H9 (cell line): Measurements from ENCODE around the gene TRIM26. TPM values are rescaled to one million over a fixed set of nuclear protein-coding genes. Genes with fewer than 3 reads are reported as not detected.
"Not testable (repeated sequence)": the region's sequence is repeated elsewhere in the genome, so short reads cannot be mapped to it uniquely, and the experiment has no call there.

Experiments
- DNase-seq: peaks from one replicate; pipeline ENCODE4 v3.0.0-alpha.2; 2017
- H2AFZ ChIP-seq: one replicate; pipeline ENCODE4 v1.6.1; 2013; ENCODE audit warnings: mild to moderate bottlenecking, low read length, control low read depth, moderate library complexity
- H2AK5ac ChIP-seq: 2 replicates; pipeline ENCODE4 v1.6.1; 2013; ENCODE audit warnings: low read length, control low read depth, mixed read lengths; ENCODE audit not compliant: insufficient read length
- H2BK120ac ChIP-seq: one replicate; pipeline ENCODE4 v1.6.1; 2013; ENCODE audit warnings: low read depth, mild to moderate bottlenecking, low read length, control low read depth, inconsistent platforms; ENCODE audit not compliant: poor library complexity, severe bottlenecking
- H2BK12ac ChIP-seq: 2 replicates; pipeline ENCODE4 v1.6.1; 2013; ENCODE audit warnings: low read length, control low read depth, mixed read lengths, low read depth; ENCODE audit not compliant: insufficient read length
- H2BK15ac ChIP-seq: 2 replicates; pipeline ENCODE4 v1.6.1; 2013; ENCODE audit warnings: low read depth, low read length, control low read depth
- H2BK20ac ChIP-seq: one replicate; pipeline ENCODE4 v1.6.1; 2013; ENCODE audit warnings: low read depth, mild to moderate bottlenecking, low read length, control low read depth, inconsistent platforms; ENCODE audit not compliant: poor library complexity, severe bottlenecking
- H2BK5ac ChIP-seq: 2 replicates; pipeline ENCODE4 v1.6.1; 2013; ENCODE audit warnings: low read length, control low read depth, mixed read lengths; ENCODE audit not compliant: insufficient read length
- H3K14ac ChIP-seq: 2 replicates; pipeline ENCODE4 v1.6.1; 2013; ENCODE audit warnings: low read length, control low read depth; ENCODE audit not compliant: insufficient read depth
- H3K18ac ChIP-seq: 2 replicates; pipeline ENCODE4 v1.6.1; 2013; ENCODE audit warnings: low read depth, mild to moderate bottlenecking, mixed read lengths, low read length, control low read depth; ENCODE audit not compliant: insufficient read length
- H3K23ac ChIP-seq: 2 replicates; pipeline ENCODE4 v1.6.1; 2013; ENCODE audit warnings: low read length, control low read depth, mixed read lengths, low read depth; ENCODE audit not compliant: insufficient read length
- H3K23me2 ChIP-seq: 2 replicates; pipeline ENCODE4 v1.6.1; 2013; ENCODE audit warnings: low read depth, mild to moderate bottlenecking, mixed read lengths, low read length, control low read depth; ENCODE audit not compliant: insufficient read length, poor library complexity, severe bottlenecking
- H3K27ac ChIP-seq: 2 replicates; pipeline ENCODE4 v1.5.1; 2013; ENCODE audit warnings: low read length, control low read depth, mixed read lengths, low read depth; ENCODE audit not compliant: insufficient read length
- H3K27me3 ChIP-seq: 2 replicates; pipeline ENCODE4 v1.6.1; 2013; ENCODE audit warnings: low read length, control low read depth, inconsistent platforms; ENCODE audit not compliant: insufficient read depth
- H3K4ac ChIP-seq: 2 replicates; pipeline ENCODE4 v1.6.1; 2013; ENCODE audit warnings: low read depth, mild to moderate bottlenecking, control low read depth, inconsistent platforms, low read length, moderate library complexity
- H3K4me1 ChIP-seq: 2 replicates; pipeline ENCODE4 v1.6.1; 2013; ENCODE audit warnings: low read length, control low read depth, inconsistent platforms; ENCODE audit not compliant: insufficient read depth
- H3K4me2 ChIP-seq: 2 replicates; pipeline ENCODE4 v1.6.1; 2013; ENCODE audit warnings: low read length, control low read depth, mixed read lengths; ENCODE audit not compliant: insufficient read length, insufficient read depth
- H3K56ac ChIP-seq: 2 replicates; pipeline ENCODE4 v1.6.1; 2013; ENCODE audit warnings: low read depth, mild to moderate bottlenecking, mixed read lengths, low read length, control low read depth; ENCODE audit not compliant: insufficient read length
- H3K79me1 ChIP-seq: 2 replicates; pipeline ENCODE4 v1.6.1; 2013; ENCODE audit warnings: low read depth, mild to moderate bottlenecking, moderate library complexity, low read length, control low read depth, inconsistent platforms; ENCODE audit not compliant: insufficient read depth, poor library complexity, severe bottlenecking
- H3K79me2 ChIP-seq: 2 replicates; pipeline ENCODE4 v1.6.1; 2013; ENCODE audit warnings: low read length, control low read depth, inconsistent platforms; ENCODE audit not compliant: insufficient read depth
- H3K9ac ChIP-seq: 2 replicates; pipeline ENCODE4 v1.6.1; 2013; ENCODE audit warnings: low read length, control low read depth, mixed read lengths; ENCODE audit not compliant: insufficient read length; ENCODE audit errors: extremely low read depth
- H3K9me3 ChIP-seq: one replicate; pipeline ENCODE4 v1.6.1; 2013; ENCODE audit warnings: low read depth, low read length, inconsistent platforms; ENCODE audit not compliant: control insufficient read depth
- H3T11ph ChIP-seq: one replicate; pipeline ENCODE4 v1.6.1; 2013; ENCODE audit warnings: mild to moderate bottlenecking, low read length, control low read depth, inconsistent platforms
- H4K20me1 ChIP-seq: one replicate; pipeline ENCODE4 v1.6.1; 2013; ENCODE audit not compliant: control insufficient read depth, insufficient read length, insufficient read depth
- H4K5ac ChIP-seq: 2 replicates; pipeline ENCODE4 v1.6.1; 2013; ENCODE audit warnings: low read depth, mild to moderate bottlenecking, mixed read lengths, low read length, control low read depth; ENCODE audit not compliant: insufficient read length
- H4K8ac ChIP-seq: replicated peaks from 2 replicates; pipeline ENCODE4 v1.6.1; 2013; ENCODE audit warnings: low read length, control low read depth, mixed read lengths, low read depth; ENCODE audit not compliant: insufficient read length
- H4K91ac ChIP-seq: 2 replicates; pipeline ENCODE4 v1.6.1; 2013; ENCODE audit warnings: low read depth, mild to moderate bottlenecking, moderate library complexity, mixed read lengths, low read length, control low read depth; ENCODE audit not compliant: insufficient read length
- H3K27ac Mint-ChIP-seq, 3 experiments: 2 replicates in 2 of 3; 3 replicates in 1 of 3; pipeline ENCODE4 v1.8.0; 2020 to 2021; ENCODE audit warnings: mixed read lengths in 3 of 3, mild to moderate bottlenecking in 1 of 3, moderate library complexity in 1 of 3
- H3K27me3 Mint-ChIP-seq: 2 replicates; pipeline ENCODE4 v1.8.0; 2021; ENCODE audit warnings: low read depth, mild to moderate bottlenecking, moderate library complexity, mixed read lengths
- H3K36me3 Mint-ChIP-seq, 3 experiments: 2 replicates in 2 of 3; 3 replicates in 1 of 3; pipeline ENCODE4 v1.8.0; 2020 to 2021; ENCODE audit warnings: low read depth in 3 of 3, mixed read lengths in 3 of 3; ENCODE audit not compliant: insufficient read depth in 1 of 3
- H3K4me1 Mint-ChIP-seq, 2 experiments: 2 replicates each; pipeline ENCODE4 v1.8.0; 2020; ENCODE audit warnings: mixed read lengths in 2 of 2
- H3K4me3 Mint-ChIP-seq, 2 experiments: 2 replicates in 1 of 2; 3 replicates in 1 of 2; pipeline ENCODE4 v1.8.0; 2020 to 2021; ENCODE audit warnings: mild to moderate bottlenecking in 2 of 2, mixed read lengths in 2 of 2, moderate library complexity in 1 of 2
- H3K9me3 Mint-ChIP-seq, 2 experiments: 2 replicates in 1 of 2; 3 replicates in 1 of 2; pipeline ENCODE4 v1.8.0; 2020; ENCODE audit warnings: mild to moderate bottlenecking in 2 of 2, mixed read lengths in 2 of 2, moderate library complexity in 1 of 2
- whole genome bisulfite sequencing: extraction: QIAGEN DNeasy Blood & Tissue Kit; methylation state at CpG from one replicate; pipeline ENCODE4 v1.1.7; 2013; ENCODE audit warnings: missing lambda C conversion rate, low lambda C conversion rate, mixed read lengths; ENCODE audit not compliant: insufficient read length; ENCODE audit errors: extremely low coverage; 5-methylcytosine and 5-hydroxymethylcytosine counted together
- total RNA-seq: library from RNA; stranded (reverse); gene quantifications from 2 replicates; pipeline ENCODE4 v1.2.1, GENCODE V29; 2021
- TF ChIP-seq, protein P1 (sequence below): fragments of 200-600 bp; sonication (generic); conservative IDR thresholded peaks from 3 replicates; pipeline ENCODE4 v1.8.0; 2021; ENCODE audit warnings: antibody characterized with exemption, mild to moderate bottlenecking

Gene TRIM26
- total RNA-seq, 1 experiment from 2014 or later = 35.8 TPM

DNA sequence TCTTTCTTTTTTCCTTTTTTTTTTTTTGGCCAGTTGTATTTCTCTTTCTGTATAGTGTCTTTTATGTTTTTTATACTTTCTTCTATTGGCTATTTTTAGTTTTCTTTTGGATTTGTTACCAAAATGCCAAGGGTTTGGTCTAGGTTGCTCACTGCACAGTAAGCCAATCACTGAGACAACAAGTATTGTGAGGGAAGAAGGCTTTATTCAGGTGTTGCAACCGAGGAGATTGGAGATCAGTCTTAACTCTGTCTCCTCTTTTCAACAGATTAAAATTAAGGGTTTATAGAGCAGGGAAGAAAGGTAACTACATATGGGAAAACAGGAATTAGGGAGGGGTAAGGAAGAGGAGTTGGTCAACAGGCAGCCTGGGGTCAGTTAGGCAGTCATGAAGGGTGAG lies 10.1 kb upstream of the TRIM26 start:
- Histone ChIP-seq H3K9me3 (peaks cover 14% of the 10 kb centered on the region), H3T11ph (no peak overlapping the region), H3K23ac (no peak overlapping the region), H3K27ac (no peak overlapping the region), H4K8ac (no peak overlapping the region), H4K91ac (no peak overlapping the region), H2BK15ac (no peak overlapping the region), H3K79me1 (no peaks in the 10 kb centered on the region), H2BK120ac (no peak overlapping the region), H3K56ac (no peak overlapping the region), H3K4me1 (0 out of 2 replicates have a peak, but pooled peaks cover 1% of the 10 kb centered on the region), H3K18ac (no peak overlapping the region), H4K20me1 (no peaks in the 10 kb centered on the region), H4K5ac (no peak overlapping the region), H2BK5ac (no peak overlapping the region), H2AK5ac (no peak overlapping the region), H2BK20ac (no peak overlapping the region), H2BK12ac (no peak overlapping the region), H3K79me2 (no peaks in the 10 kb centered on the region), H3K14ac (no peak overlapping the region), H3K23me2 (no peaks in the 10 kb centered on the region), H3K4ac (no peak overlapping the region), H3K27me3 (no peaks in the 10 kb centered on the region), H2AFZ (no peak overlapping the region), H3K4me2 (no peak overlapping the region), H3K9ac (no peak overlapping the region)
- Mint-ChIP-seq H3K27me3 (peaks cover 13% of the 10 kb centered on the region), H3K36me3 (peaks cover 10 to 12% (median 12%) of the 10 kb centered on the region in 3 experiments; a peak in 5 of 7 replicates), H3K27ac (no peak overlapping the region), H3K9me3 (peaks cover 23 to 24% of the 10 kb centered on the region in 2 experiments), H3K4me3 (no peak overlapping the region), H3K4me1 (peaks cover 4 to 5% of the 10 kb centered on the region in 2 experiments; a peak in 1 of 4 replicates)
- TF ChIP-seq, protein P1, sequence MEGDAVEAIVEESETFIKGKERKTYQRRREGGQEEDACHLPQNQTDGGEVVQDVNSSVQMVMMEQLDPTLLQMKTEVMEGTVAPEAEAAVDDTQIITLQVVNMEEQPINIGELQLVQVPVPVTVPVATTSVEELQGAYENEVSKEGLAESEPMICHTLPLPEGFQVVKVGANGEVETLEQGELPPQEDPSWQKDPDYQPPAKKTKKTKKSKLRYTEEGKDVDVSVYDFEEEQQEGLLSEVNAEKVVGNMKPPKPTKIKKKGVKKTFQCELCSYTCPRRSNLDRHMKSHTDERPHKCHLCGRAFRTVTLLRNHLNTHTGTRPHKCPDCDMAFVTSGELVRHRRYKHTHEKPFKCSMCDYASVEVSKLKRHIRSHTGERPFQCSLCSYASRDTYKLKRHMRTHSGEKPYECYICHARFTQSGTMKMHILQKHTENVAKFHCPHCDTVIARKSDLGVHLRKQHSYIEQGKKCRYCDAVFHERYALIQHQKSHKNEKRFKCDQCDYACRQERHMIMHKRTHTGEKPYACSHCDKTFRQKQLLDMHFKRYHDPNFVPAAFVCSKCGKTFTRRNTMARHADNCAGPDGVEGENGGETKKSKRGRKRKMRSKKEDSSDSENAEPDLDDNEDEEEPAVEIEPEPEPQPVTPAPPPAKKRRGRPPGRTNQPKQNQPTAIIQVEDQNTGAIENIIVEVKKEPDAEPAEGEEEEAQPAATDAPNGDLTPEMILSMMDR = no peak
- WGBS = no CpG with 5 or more reads among the region's 1 CpG
- DNase-seq = no peak

DNA sequence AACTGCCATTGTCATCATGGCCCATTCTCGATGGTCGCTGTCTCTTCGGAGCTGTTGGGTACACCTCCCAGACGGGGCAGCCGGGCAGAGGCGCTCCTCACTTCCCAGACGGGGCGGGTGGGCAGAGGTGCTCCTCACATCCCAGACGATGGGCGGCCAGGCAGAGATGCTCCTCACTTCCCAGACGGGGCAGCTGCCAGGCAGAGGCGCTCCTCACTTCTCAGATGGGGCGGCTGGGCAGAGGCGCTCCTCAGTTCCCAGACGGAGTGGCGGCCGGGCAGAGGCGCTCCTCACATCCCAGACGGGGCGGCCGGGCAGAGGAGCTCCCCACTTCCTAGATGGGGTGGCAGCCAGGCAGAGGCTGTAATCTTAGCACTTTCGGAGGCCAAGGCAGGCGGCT lies 8.8 kb upstream of the TRIM26 start:
- not testable (repeated sequence) for H4K8ac ChIP-seq, DNase-seq, H3K79me1 ChIP-seq, H3T11ph ChIP-seq, H2BK120ac ChIP-seq, H2BK15ac ChIP-seq, H2AK5ac ChIP-seq, H2BK5ac ChIP-seq, H3K4me3 Mint-ChIP-seq, H3K27ac Mint-ChIP-seq, H3K4me2 ChIP-seq, H3K79me2 ChIP-seq, H3K4ac ChIP-seq, H3K9ac ChIP-seq, H2BK20ac ChIP-seq, H2BK12ac ChIP-seq, H3K23me2 ChIP-seq, H4K20me1 ChIP-seq, H3K56ac ChIP-seq, H3K27me3 ChIP-seq, H3K23ac ChIP-seq, H2AFZ ChIP-seq, H3K4me1 Mint-ChIP-seq, H3K18ac ChIP-seq, H3K27ac ChIP-seq, H3K4me1 ChIP-seq, H3K14ac ChIP-seq, H4K91ac ChIP-seq, H4K5ac ChIP-seq
- H3K9me3 ChIP-seq = peaks cover 14% of the 10 kb centered on the region
- Mint-ChIP-seq H3K27me3 (peaks cover 10% of the 10 kb centered on the region), H3K9me3 (peaks cover 23 to 24% of the 10 kb centered on the region in 2 experiments), H3K36me3 (peaks cover 10 to 12% (median 12%) of the 10 kb centered on the region in 3 experiments; a peak in 5 of 7 replicates)
- WGBS = no CpG with 5 or more reads among the region's 23 CpGs
